Subcutaneous abdominal adipose tissue (tissue), 5 donors: ENCODE measurements around the gene ANKRD61.
"Not testable (repeated sequence)": the region's sequence is repeated elsewhere in the genome, so short reads cannot be mapped to it uniquely, and the experiment has no call there.

Experiments
- H3K27ac ChIP-seq: one replicate; pipeline ENCODE4 v1.7.0; 2013; ENCODE audit warnings: low read depth, mild to moderate bottlenecking, inconsistent platforms, low read length, moderate library complexity
- H3K27me3 ChIP-seq, 5 donors: one replicate each; pipeline ENCODE4 v1.7.0; 2013; ENCODE audit warnings: low read length in 5 of 5, inconsistent platforms in 1 of 5; ENCODE audit not compliant: control insufficient read depth in 5 of 5, insufficient read depth in 4 of 5
- H3K36me3 ChIP-seq, 5 donors: one replicate each; pipeline ENCODE4 v1.7.0; 2013; ENCODE audit warnings: low read length in 5 of 5; ENCODE audit not compliant: control insufficient read depth in 5 of 5, insufficient read depth in 5 of 5
- H3K4me1 ChIP-seq, 5 donors: one replicate each; pipeline ENCODE4 v1.7.0; 2013; ENCODE audit warnings: low read length in 5 of 5, mild to moderate bottlenecking in 3 of 5, moderate library complexity in 1 of 5; ENCODE audit not compliant: control insufficient read depth in 5 of 5, insufficient read depth in 5 of 5
- H3K4me3 ChIP-seq, 5 donors: one replicate each; pipeline ENCODE4 v1.7.0; 2013; ENCODE audit warnings: low read length in 5 of 5, low read depth in 1 of 5
- H3K9ac ChIP-seq, 5 donors: one replicate each; pipeline ENCODE4 v1.7.0; 2013; ENCODE audit warnings: low read length in 5 of 5, mild to moderate bottlenecking in 4 of 5, moderate library complexity in 3 of 5
- H3K9me3 ChIP-seq, 5 donors: one replicate each; pipeline ENCODE4 v1.7.0; 2013; ENCODE audit warnings: low read length in 5 of 5; ENCODE audit not compliant: control insufficient read depth in 5 of 5
- donor health status: healthy.
- donor health status: healthy.
- donor health status: healthy.
- donor health status: healthy.
- donor health status: healthy.

ANKRD61 gene

DNA sequence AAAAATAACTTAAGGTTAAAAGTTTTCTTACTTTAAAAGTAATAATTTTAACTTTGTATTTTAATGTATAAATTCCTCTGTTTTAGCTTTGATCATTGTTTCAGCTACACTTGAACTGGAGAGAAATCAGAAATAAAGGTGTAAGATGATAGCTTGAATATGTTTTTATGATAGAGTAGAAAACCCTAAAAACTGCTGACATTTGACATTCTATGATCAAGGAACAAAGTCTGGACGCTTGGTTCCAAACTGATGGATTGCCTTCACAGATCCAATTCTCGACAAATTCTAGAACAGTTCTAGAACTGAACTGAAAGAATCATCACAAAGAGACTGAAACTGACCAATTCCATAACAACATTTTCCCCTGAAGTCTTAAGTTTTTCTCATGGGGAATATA, at the start of gene ANKRD61:
Gene ANKRD61, plus strand, starts transcription at position 389 of the 400 bp plus-strand sequence. Its CDS starts 0 bp downstream, at position 389.
- H3K9me3 ChIP-seq = no peaks in the 10 kb centered on the region
- H3K4me1 ChIP-seq = peaks cover 0 to 12% (median 6%) of the 10 kb centered on the region in 5 donors
- H3K27me3 ChIP-seq = no peaks in the 10 kb centered on the region
- H3K9ac ChIP-seq = no peak within 1 kb of the TSS
- no peak within 1 kb of the TSS for H3K27ac ChIP-seq
- H3K36me3 ChIP-seq = peaks cover 19 to 85% (median 68%) of the 10 kb centered on the region in 5 donors
- H3K4me3 ChIP-seq = no peak within 1 kb of the TSS

DNA sequence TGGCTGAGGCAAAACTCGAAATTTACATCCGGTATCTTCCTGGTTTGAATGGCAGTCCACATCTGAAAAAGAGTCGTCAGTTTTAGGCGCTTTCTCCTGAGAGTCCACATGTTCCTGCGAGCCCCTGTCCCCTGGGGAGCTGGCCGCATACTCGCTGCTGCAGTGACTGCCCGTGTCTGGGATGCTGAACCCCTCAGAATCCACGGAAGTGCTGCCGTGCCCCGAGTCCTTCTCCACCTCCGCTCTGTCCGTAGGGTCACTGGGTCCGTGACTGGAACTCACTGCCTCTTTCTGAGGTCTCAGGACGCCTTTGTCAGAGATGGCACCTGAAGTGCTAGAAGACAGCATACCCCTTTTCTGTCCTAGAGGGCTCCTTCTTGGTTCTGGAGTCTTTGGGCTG, 44.1 kb upstream of the ANKRD61 start:
- not testable (repeated sequence) for H3K4me1 ChIP-seq, H3K9ac ChIP-seq, H3K27me3 ChIP-seq, H3K27ac ChIP-seq, H3K9me3 ChIP-seq, H3K4me3 ChIP-seq
- peaks cover 8 to 33% (median 24%) of the 10 kb centered on the region in 5 donors for H3K36me3 ChIP-seq

DNA sequence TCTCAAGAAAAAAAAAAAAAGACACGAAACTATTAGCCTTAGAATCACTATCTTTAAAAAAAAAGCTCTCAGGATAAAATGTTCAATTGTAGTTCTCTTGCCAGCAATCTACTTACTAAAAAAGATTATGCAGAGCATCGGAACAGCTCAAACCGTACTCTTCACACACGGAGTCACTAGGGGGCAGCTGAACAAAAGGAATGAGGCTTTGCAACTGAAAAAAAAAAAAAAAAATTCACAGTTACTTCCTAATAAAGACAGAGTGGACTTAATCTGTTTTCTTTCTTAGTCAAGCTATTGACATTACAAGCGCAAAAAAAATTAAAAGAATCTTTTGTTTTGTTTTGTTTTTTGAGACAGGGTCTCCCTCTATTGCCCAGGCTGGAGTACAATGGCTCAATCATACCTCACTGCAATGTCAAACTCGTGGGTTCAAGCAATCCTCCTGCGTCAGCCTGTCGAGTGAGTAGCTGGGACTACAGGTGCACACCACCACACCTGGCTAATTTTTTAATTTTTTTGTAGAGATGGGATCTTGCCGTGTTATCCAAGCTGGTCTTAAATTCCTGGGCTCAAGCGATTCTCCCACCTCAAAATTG, 33.9 kb upstream of the ANKRD61 start:
- Histone ChIP-seq H3K4me3 (no peak overlapping the region), H3K9me3 (no peaks in the 10 kb centered on the region), H3K36me3 (peaks cover 4 to 53% (median 32%) of the 10 kb centered on the region in 5 donors), H3K27ac (no peak overlapping the region), H3K27me3 (no peaks in the 10 kb centered on the region), H3K4me1 (no peaks in the 10 kb centered on the region), H3K9ac (no peak overlapping the region)

DNA sequence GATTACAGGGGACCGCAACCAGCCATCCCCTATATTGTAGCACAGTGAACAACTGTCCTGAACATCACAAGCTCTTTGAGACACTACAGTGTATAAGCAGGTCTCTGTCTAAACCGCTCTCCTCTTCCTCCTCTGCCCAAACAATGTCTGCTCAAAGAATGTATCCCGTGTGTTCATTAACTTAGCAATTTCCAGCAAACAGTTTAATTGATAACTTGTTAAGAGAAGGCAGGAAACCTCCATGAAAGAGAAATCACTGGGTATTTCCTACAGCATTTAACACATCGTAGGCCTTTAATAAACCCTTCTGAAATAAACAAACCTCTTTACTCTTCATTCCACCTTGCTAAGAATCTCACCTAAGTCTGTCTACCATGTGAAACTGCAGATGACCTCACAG, 23.8 kb upstream of the ANKRD61 start:
- Histone ChIP-seq H3K9me3 (no peaks in the 10 kb centered on the region), H3K9ac (no peak overlapping the region), H3K27me3 (peaks cover 0 to 3% (median 0%) of the 10 kb centered on the region in 5 donors), H3K4me3 (no peak overlapping the region), H3K27ac (no peak overlapping the region), H3K36me3 (peaks cover 0 to 19% (median 3%) of the 10 kb centered on the region in 5 donors), H3K4me1 (peaks cover 4 to 33% (median 17%) of the 10 kb centered on the region in 5 donors)

DNA sequence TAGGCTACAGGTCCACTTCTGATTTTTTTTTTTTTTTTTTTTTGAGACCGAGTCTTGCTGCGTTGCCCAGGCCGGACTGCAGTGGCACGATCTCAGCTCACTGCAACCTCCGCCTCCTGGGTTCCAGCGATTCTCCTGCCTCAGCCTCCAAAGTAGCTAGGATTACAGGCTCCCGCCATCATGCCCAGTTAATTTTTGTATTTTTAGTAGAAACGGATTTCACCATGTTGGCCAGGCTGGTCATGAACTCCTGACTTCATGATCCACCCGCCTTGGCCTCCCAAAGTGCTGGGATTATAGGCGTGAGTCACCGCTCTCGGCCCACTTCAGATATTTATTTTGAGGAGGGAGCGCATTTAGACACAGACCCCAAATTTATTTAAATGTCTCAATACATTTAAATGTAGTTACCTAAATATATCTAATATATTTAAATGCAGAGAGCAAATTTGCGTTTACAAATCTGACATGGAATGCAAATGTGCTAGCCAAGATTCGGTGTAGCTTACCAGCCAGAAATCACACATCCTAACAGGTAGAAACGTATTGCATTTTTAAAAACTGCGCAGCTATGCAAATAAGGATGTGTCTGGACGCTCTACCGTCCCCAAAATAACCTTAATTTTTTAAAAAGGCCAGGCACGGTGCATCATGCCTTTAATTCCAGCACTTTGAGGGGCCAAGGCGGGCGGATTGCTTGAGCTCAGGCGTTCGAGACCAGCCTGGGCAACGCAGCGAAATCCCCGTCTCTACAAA, 23.2 kb upstream of the ANKRD61 start:
- not testable (repeated sequence) for H3K27ac ChIP-seq
- peaks cover 0 to 16% (median 3%) of the 10 kb centered on the region in 5 donors for H3K36me3 ChIP-seq

DNA sequence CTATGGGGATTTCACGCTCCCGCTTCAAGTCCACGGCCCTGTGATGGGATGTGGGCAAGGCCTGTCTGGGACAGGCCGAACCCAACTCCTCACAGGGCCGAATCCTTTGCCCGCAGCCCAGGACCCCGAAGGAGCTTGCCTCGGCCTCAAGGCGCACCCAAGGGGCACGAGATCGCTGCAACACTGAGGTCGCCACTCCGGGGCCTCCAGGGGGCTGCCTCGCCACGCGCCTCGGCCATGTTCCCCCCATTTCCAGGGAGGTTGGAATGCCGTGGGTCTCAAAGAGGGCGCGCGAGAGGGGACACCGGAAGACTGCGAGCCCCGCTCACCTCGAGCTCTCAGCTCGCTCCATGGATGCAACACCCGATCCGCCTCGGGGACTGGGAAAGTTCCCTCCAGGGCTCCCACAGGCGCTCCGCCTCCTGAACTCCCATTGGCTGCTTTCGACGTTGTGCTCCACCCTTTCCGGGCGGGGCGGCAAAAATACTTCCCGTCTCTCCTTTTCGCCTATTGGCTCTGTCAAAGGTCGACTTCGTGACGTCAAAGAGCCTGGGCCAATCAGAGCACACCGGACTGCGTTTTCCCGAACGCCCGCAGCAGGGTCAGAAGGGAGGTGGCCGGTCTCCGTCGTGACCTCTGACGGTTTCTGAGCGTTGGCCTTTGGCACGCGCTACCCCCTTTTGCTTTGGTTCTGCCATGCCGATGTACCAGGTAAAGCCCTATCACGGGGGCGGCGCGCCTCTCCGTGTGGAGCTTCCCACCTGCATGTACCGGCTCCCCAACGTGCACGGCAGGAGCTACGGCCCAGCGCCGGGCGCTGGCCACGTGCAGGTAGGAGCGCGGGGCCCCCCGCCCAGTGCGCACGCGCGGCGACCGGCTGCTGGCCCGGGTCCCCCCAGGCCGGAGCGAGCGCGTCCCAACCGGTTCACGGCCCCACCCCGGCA, 22.2 kb upstream of the ANKRD61 start, which contains the start of the genes AIMP2 and PMS2:
Gene AIMP2, plus strand, starts transcription at position 605 of the 944 bp plus-strand sequence. Its CDS starts 92 bp downstream, at position 697.
Gene PMS2, minus strand, starts transcription at position 382 of the 944 bp plus-strand sequence. Its CDS starts 30 bp downstream, at position 352.
- peaks cover 0 to 16% (median 3%) of the 10 kb centered on the region in 5 donors for H3K36me3 ChIP-seq
- H3K4me3 ChIP-seq = peak within 1 kb of the TSS; percentile 71 to 93 (median 82)
- peak within 1 kb of the TSS; percentile 76 to 88 (median 79) for H3K9ac ChIP-seq
- H3K9me3 ChIP-seq = no peaks in the 10 kb centered on the region
- peaks cover 0 to 3% (median 0%) of the 10 kb centered on the region in 5 donors for H3K27me3 ChIP-seq
- peaks cover 4 to 46% (median 17%) of the 10 kb centered on the region in 5 donors for H3K4me1 ChIP-seq
- H3K27ac ChIP-seq = peak within 1 kb of the TSS; percentile 92

More for the DNA sequence above, 23.2 kb upstream of the ANKRD61 start:
- peak overlapping the region; percentile 61 to 93 (median 82) for H3K4me3 ChIP-seq
- peaks cover 4 to 40% (median 17%) of the 10 kb centered on the region in 5 donors for H3K4me1 ChIP-seq
- not testable (repeated sequence) for H3K9me3 ChIP-seq, H3K27me3 ChIP-seq
- peak overlapping the region in 3 of 5 donors; percentile 21 to 88 (median 80) for H3K9ac ChIP-seq

DNA sequence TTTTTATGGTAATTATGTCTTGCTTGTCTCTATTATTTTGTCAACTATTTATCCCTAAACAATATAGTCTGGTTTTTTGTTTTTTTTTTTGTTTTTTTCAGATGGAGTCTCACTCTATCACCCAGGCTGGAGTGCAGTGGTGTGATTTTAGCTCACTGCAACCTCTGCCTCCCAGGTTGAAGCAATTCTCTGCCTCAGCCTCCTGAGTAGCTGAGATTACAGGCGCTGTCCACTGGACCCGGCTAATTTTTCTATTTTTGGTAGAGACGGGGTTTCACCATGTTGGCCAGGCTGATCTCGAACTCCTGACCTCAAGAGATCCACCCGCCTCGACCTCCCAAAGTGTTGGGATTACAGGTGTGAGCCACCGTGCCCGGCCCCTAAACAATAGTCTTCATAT, 20.8 kb upstream of the ANKRD61 start:
- H3K4me1 ChIP-seq = peaks cover 4 to 50% (median 17%) of the 10 kb centered on the region in 5 donors
- not testable (repeated sequence) for H3K27me3 ChIP-seq, H3K9me3 ChIP-seq, H3K4me3 ChIP-seq, H3K9ac ChIP-seq
- peak overlapping the region; percentile 23 for H3K27ac ChIP-seq
- H3K36me3 ChIP-seq = peaks cover 0 to 18% (median 4%) of the 10 kb centered on the region in 5 donors

DNA sequence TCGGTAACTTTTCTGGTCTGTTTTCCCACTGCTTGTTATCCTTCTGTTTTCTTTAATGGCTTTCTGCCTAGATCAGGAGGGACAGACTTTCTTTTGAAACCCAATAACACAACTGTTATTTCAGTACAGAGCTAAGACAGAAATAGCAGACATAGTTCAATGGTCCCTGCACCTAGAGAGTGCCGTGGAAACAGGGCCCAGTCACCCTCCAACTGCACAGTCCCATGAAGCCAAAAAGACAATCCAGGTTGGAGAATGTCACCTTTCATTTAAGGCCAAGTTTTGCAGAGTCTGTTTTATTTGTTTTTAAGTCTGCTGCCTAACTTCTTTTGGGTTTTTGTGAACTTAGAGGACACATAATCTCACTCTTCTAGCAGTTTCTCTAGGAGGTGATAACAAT, 19.6 kb upstream of the ANKRD61 start:
- Histone ChIP-seq H3K4me3 (no peak overlapping the region), H3K9ac (no peak overlapping the region), H3K27me3 (peaks cover 0 to 3% (median 0%) of the 10 kb centered on the region in 5 donors), H3K9me3 (no peaks in the 10 kb centered on the region), H3K4me1 (peaks cover 4 to 60% (median 29%) of the 10 kb centered on the region in 5 donors), H3K27ac (peak overlapping the region; percentile 46), H3K36me3 (peaks cover 0 to 29% (median 7%) of the 10 kb centered on the region in 5 donors)

DNA sequence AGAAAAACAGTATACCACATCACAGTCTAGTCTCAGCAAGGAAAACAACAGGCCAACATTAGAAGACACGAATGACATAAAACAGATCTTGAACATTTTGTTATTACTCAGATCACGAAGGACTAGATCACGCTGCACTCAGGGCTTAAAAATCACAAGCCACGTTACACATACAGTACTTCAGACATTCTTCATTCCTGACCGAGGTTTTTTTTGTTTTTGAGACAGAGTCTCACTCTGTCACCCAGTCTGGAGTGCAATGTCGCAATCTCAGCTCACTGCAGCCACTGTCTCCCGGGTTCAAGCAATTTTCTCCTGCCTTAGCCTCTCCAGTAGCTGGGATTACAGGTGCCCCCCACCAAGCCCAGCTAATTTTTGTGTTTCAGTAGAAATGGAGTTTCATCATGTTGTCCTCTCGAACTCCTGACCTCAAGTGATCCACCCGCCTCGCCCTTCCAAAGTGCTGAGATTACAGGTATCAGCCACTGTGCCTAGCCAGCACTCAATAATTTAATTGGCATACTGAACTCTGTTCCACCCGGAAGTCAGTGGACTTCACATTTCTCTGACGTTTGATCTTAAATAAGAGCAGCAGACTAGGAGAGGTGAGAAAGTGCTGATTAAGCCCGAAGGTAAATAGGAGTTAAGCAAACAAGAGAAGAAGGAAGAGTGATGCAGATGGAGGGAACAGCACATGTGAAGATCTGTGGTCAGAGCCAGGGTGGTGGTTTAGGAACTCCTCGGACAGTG, 18.6 kb upstream of the ANKRD61 start:
- H3K36me3 ChIP-seq = peaks cover 0 to 38% (median 13%) of the 10 kb centered on the region in 5 donors
- peak overlapping the region; percentile 46 for H3K27ac ChIP-seq
- H3K4me1 ChIP-seq = peaks cover 4 to 64% (median 33%) of the 10 kb centered on the region in 5 donors
- H3K9ac ChIP-seq = no peak overlapping the region
- no peaks in the 10 kb centered on the region for H3K9me3 ChIP-seq
- no peak overlapping the region for H3K4me3 ChIP-seq
- peaks cover 0 to 3% (median 0%) of the 10 kb centered on the region in 5 donors for H3K27me3 ChIP-seq
